Measurements from ENCODE around the gene CHMP2A. TPM values are rescaled to one million over a fixed set of nuclear protein-coding genes. Genes with fewer than 3 reads are reported as not detected.
"Not testable (repeated sequence)": the region's sequence is repeated elsewhere in the genome, so short reads cannot be mapped to it uniquely, and the experiment has no call there.

CHMP2A gene
- polyA plus RNA-seq, 1 of the 3 experiments (the other 2 are of a cell fraction) = 381 TPM

DNA sequence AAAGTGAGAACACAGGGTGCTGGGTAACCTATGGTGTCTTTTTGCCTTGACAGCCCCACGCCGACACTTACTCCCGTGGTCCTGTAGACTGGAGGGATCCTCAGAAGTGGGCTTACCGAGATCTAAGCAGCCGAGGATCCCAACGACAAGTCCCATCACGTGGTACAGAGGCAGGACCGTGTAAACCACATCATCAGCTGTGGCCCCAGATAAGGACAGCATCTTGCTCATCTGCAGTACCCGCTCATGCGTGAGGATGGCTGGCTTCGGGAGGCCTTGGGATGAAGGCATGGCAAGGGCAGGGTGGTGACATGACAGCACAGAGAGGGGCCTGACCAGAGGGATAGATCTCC, 45.2 kb downstream of the CHMP2A start (continued):
- TF ChIP-seq, protein P1, sequence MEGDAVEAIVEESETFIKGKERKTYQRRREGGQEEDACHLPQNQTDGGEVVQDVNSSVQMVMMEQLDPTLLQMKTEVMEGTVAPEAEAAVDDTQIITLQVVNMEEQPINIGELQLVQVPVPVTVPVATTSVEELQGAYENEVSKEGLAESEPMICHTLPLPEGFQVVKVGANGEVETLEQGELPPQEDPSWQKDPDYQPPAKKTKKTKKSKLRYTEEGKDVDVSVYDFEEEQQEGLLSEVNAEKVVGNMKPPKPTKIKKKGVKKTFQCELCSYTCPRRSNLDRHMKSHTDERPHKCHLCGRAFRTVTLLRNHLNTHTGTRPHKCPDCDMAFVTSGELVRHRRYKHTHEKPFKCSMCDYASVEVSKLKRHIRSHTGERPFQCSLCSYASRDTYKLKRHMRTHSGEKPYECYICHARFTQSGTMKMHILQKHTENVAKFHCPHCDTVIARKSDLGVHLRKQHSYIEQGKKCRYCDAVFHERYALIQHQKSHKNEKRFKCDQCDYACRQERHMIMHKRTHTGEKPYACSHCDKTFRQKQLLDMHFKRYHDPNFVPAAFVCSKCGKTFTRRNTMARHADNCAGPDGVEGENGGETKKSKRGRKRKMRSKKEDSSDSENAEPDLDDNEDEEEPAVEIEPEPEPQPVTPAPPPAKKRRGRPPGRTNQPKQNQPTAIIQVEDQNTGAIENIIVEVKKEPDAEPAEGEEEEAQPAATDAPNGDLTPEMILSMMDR (IDR thresholded peaks at IDR 0.05) = no peak
- no peak for TF ChIP-seq FOXJ3 (CRISPR knock-in tag; IDR thresholded peaks at IDR 0.05)

DNA sequence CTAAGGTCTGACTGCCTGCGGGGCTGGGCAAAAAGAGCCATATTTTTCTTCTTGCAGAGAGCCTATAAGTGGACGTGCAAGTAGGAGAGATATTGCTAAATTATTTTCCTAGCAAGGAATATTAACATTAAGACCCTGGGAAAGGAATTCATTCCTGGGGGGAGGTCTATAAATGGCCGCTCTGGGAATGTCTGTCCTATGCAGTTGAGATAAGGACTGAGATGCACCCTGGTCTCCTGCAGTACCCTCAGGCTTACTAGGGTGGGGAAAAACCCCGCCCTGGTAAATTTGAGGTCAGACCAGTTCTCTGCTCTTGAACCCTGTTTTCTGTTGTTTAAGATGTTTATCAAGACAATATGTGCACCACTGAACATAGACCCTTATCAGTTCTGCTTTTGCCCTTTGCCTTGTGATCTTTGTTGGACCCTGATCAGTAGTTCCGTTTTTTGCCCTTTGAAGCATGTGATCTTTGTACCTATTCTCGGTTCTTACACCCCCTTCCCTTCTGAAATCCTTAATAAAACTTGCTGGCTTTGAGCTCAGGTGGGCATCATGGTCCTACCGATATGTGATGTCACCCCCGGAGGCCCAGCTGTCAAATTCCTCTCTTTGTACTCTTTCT, 47.2 kb downstream of the CHMP2A start:
- H3K27me3 ChIP-seq (ENCODE audit: insufficient read depth); H4K20me1 ChIP-seq (ENCODE audit: insufficient read depth); H3K4me2 ChIP-seq; H3K9me3 ChIP-seq; H3K9ac ChIP-seq; DNase-seq; H3K4me1 ChIP-seq (ENCODE audit: control insufficient read depth in 1 of 2, insufficient read depth in 2 of 2, low read depth in 1 of 2, low read length in 1 of 2); H3K4me3 ChIP-seq (ENCODE audit: low read depth in 2 of 2, low read length in 1 of 2); H2AFZ ChIP-seq (ENCODE audit: low read depth); H3K27ac ChIP-seq (ENCODE audit: low read depth in 2 of 2, low read length in 1 of 2); H3F3A ChIP-seq (replicated peaks; ENCODE audit: insufficient read depth); H3K9me2 ChIP-seq; H3K36me3 ChIP-seq (replicated peaks in 1 of 2; ENCODE audit: control insufficient read depth in 1 of 2, insufficient read depth in 2 of 2, low read length in 1 of 2); H3K79me2 ChIP-seq (ENCODE audit: insufficient read depth): not testable (repeated sequence)
- ChIA-PET POLR2A (interaction anchor here (0.6 kb wide), 1 partner anchor 42 kb away, joined by 3 read pairs; no protein-coding TSS in a partner anchor), CTCF (interaction anchor here (6.9 kb wide), 1 partner anchor 11 kb away, joined by 30 read pairs; the partner anchor contains the start of gene ZBTB45)
- WGBS (ENCODE audit: low lambda C conversion rate) = 59% methylated on average over 6 of the region's 8 CpGs

Small RNA genes within 50 kb of the gene (small RNA-seq; reads per million reads assigned to genes)
- 0 to 0.66 (median 0) reads per million in 7 experiments for gene MIR6807
- 0 to 2.3 (median 0) reads per million in 7 experiments for gene RN7SL525P

Other genes starting within 250 kb of the CHMP2A start
- 69.4 and 85.3 TPM in 2 replicates for gene ERVK3-1, start 249.7 kb downstream of the CHMP2A start, polyA plus RNA-seq (2012; rRNA removed)
- gene ZSCAN22, start 228.1 kb downstream of the CHMP2A start, polyA plus RNA-seq (2012; rRNA removed) = 2.3 and 2.9 TPM in 2 replicates
- 61.4 and 62.6 TPM in 2 replicates for gene A1BG, start 201.6 kb downstream of the CHMP2A start, polyA plus RNA-seq (2012; rRNA removed)
- 1.0 and 1.1 TPM in 2 replicates for gene ZNF497, start 192.4 kb downstream of the CHMP2A start, polyA plus RNA-seq (2012; rRNA removed)
- 1.2 and 1.6 TPM in 2 replicates for gene ZNF837, start 174.1 kb downstream of the CHMP2A start, polyA plus RNA-seq (2012; rRNA removed)
- 3,905 and 4,334 TPM in 2 replicates for gene RPS5, start 167.8 kb downstream of the CHMP2A start, polyA plus RNA-seq (2012; rRNA removed)
- 0.13 TPM in 1 of 2 replicates, not detected in the other for gene RNF225, start 159.4 kb downstream of the CHMP2A start, polyA plus RNA-seq (2012; rRNA removed)
- 9.4 and 12.0 TPM in 2 replicates for gene ZNF584, start 146.5 kb downstream of the CHMP2A start, polyA plus RNA-seq (2012; rRNA removed)
- 1.3 and 1.9 TPM in 2 replicates for gene ZNF132, start 115.0 kb downstream of the CHMP2A start, polyA plus RNA-seq (2012; rRNA removed)
- gene ZNF324B, start 103.5 kb downstream of the CHMP2A start, polyA plus RNA-seq (2012; rRNA removed) = 2.9 and 3.8 TPM in 2 replicates
- gene ZNF324, start 88.0 kb downstream of the CHMP2A start, polyA plus RNA-seq (2012; rRNA removed) = 5.6 and 6.0 TPM in 2 replicates
- 6.9 and 7.0 TPM in 2 replicates for gene ZNF446, start 78.8 kb downstream of the CHMP2A start, polyA plus RNA-seq (2012; rRNA removed)
- gene SLC27A5, start 43.1 kb downstream of the CHMP2A start, polyA plus RNA-seq (2012; rRNA removed) = 50.5 and 57.3 TPM in 2 replicates
- 7.9 and 11.3 TPM in 2 replicates for gene ZBTB45, start 35.3 kb downstream of the CHMP2A start, polyA plus RNA-seq (2012; rRNA removed)
- 321 and 594 TPM in 2 replicates for gene TRIM28, start 11.0 kb downstream of the CHMP2A start, polyA plus RNA-seq (2012; rRNA removed)
- 109 and 135 TPM in 2 replicates for gene UBE2M, start 3.5 kb upstream of the CHMP2A start, polyA plus RNA-seq (2012; rRNA removed)
- gene MZF1, start 18.2 kb upstream of the CHMP2A start, polyA plus RNA-seq (2012; rRNA removed) = 31.8 and 38.4 TPM in 2 replicates

Data from SK-N-SH (cell line).